Type B pancreatic cell (in vitro differentiated cells): ENCODE measurements around the gene THG1L. TPM values are rescaled to one million over a fixed set of nuclear protein-coding genes. Genes with fewer than 3 reads are reported as not detected.
"Not testable (repeated sequence)": the region's sequence is repeated elsewhere in the genome, so short reads cannot be mapped to it uniquely, and the experiment has no call there.

Experiments used
- DNase-seq: peaks from one replicate; pipeline ENCODE4 v3.0.0; 2021; ENCODE audit warnings: mixed read lengths; ENCODE audit not compliant: unreplicated experiment; ENCODE audit errors: extremely low spot score
- H3K27ac Mint-ChIP-seq: 2 replicates; pipeline ENCODE4 v1.8.0; 2021; ENCODE audit warnings: mild to moderate bottlenecking, mixed read lengths
- H3K27me3 Mint-ChIP-seq: 2 replicates; pipeline ENCODE4 v1.8.0; 2021; ENCODE audit warnings: mixed read lengths
- H3K36me3 Mint-ChIP-seq: 2 replicates; pipeline ENCODE4 v1.8.0; 2021; ENCODE audit warnings: mixed read lengths
- H3K4me1 Mint-ChIP-seq: one replicate; pipeline ENCODE4 v1.8.0; 2021; ENCODE audit warnings: mixed read lengths; ENCODE audit not compliant: unreplicated experiment
- H3K4me3 Mint-ChIP-seq: 2 replicates; pipeline ENCODE4 v1.8.0; 2021; ENCODE audit warnings: mild to moderate bottlenecking, mixed read lengths
- H3K9me3 Mint-ChIP-seq: 2 replicates; pipeline ENCODE4 v1.8.0; 2021; ENCODE audit warnings: mixed read lengths
- CTCF ChIP-seq: fragments of 200-600 bp; sonication (generic); conservative IDR thresholded peaks from 2 replicates; pipeline ENCODE4 v1.5.0; 2021; ENCODE audit warnings: antibody characterized with exemption, mild to moderate bottlenecking
- long read RNA-seq: library from polyadenylated mRNA; unstranded; transcript quantifications from one replicate; pipeline ENCODE4 v2.0.0, GENCODE V29; 2020
- total RNA-seq: library from RNA; stranded (reverse); gene quantifications from 2 replicates; pipeline ENCODE4 v1.2.1, GENCODE V29; 2021; ENCODE audit warnings: low replicate concordance

The THG1L gene
- 9.9 and 13.6 TPM in 2 replicates for total RNA-seq
- long read RNA-seq, transcript THG1L-201 (6 exons, 3,107 nt): major isoform, 36 of 38 reads
- long read RNA-seq, partial matches to known transcripts: 0 of 38 reads
- long read RNA-seq, other reads (novel, unspliced or antisense): 1 of 38 reads

GRCh38 chr5:157731272-157732129 lies at the start of gene THG1L:
Gene THG1L (plus strand): TSS chr5:157731420. CDS start chr5:157731441, 21 bp downstream.
- H3K27ac Mint-ChIP-seq: peak within 1 kb of the TSS; percentile 99
- DNase-seq: peak; percentile 99
- H3K4me1 Mint-ChIP-seq: peaks cover 16% of the 10 kb centered on the region
- H3K27me3 Mint-ChIP-seq: no peaks in the 10 kb centered on the region
- no peaks in the 10 kb centered on the region for H3K9me3 Mint-ChIP-seq
- peaks cover 4% of the 10 kb centered on the region for H3K36me3 Mint-ChIP-seq
- TF ChIP-seq CTCF: no peak
- H3K4me3 Mint-ChIP-seq: peak within 1 kb of the TSS; percentile 99

- no peak for TF ChIP-seq CTCF
- Mint-ChIP-seq H3K9me3 (no peaks in the 10 kb centered on the region), H3K36me3 (no peaks in the 10 kb centered on the region), H3K4me3 (no peak overlapping the region), H3K4me1 (no peaks in the 10 kb centered on the region), H3K27me3 (no peaks in the 10 kb centered on the region), H3K27ac (no peak overlapping the region)
- DNase-seq: no peak
Measured at GRCh38 chr5:157682257-157682656, 49.0 kb upstream of the THG1L start.

- H3K9me3 Mint-ChIP-seq, H3K27ac Mint-ChIP-seq, H3K36me3 Mint-ChIP-seq, H3K27me3 Mint-ChIP-seq, H3K4me3 Mint-ChIP-seq, H3K4me1 Mint-ChIP-seq: not testable (repeated sequence)
- DNase-seq: peak; percentile 40
Measured at GRCh38 chr5:157686276-157687197, 44.7 kb upstream of the THG1L start.

GRCh38 chr5:157687198-157687554 lies 44.0 kb upstream of the THG1L start:
- H3K27me3 Mint-ChIP-seq: no peaks in the 10 kb centered on the region
- H3K9me3 Mint-ChIP-seq: peaks cover 7% of the 10 kb centered on the region
- DNase-seq: no peak
- H3K4me3 Mint-ChIP-seq: no peak overlapping the region
- no peaks in the 10 kb centered on the region for H3K4me1 Mint-ChIP-seq
- no peak overlapping the region for H3K27ac Mint-ChIP-seq
- TF ChIP-seq CTCF: no peak
- H3K36me3 Mint-ChIP-seq: peaks cover 6% of the 10 kb centered on the region

GRCh38 chr5:157689942-157690689 lies 41.1 kb upstream of the THG1L start:
- Mint-ChIP-seq H3K36me3 (peaks cover 6% of the 10 kb centered on the region), H3K4me1 (no peaks in the 10 kb centered on the region), H3K27ac (no peak overlapping the region), H3K27me3 (no peaks in the 10 kb centered on the region), H3K4me3 (no peak overlapping the region), H3K9me3 (peaks cover 7% of the 10 kb centered on the region)
- TF ChIP-seq CTCF: no peak
- DNase-seq: peak; percentile 67
